GM10266 (cell line): Measurements from ENCODE around the gene XXYLT1.

Experiments used
- DNase-seq: peaks from one replicate; pipeline ENCODE4 v3.0.0; 2012; ENCODE audit errors: extremely low spot score
- TF ChIP-seq, protein P1 (sequence below): IDR thresholded peaks from 2 replicates; pipeline ENCODE4 v1.5.1; 2012; ENCODE audit warnings: mild to moderate bottlenecking, low read depth; ENCODE audit not compliant: control insufficient read depth, insufficient read depth; ENCODE audit errors: missing control alignments

XXYLT1 gene

DNA sequence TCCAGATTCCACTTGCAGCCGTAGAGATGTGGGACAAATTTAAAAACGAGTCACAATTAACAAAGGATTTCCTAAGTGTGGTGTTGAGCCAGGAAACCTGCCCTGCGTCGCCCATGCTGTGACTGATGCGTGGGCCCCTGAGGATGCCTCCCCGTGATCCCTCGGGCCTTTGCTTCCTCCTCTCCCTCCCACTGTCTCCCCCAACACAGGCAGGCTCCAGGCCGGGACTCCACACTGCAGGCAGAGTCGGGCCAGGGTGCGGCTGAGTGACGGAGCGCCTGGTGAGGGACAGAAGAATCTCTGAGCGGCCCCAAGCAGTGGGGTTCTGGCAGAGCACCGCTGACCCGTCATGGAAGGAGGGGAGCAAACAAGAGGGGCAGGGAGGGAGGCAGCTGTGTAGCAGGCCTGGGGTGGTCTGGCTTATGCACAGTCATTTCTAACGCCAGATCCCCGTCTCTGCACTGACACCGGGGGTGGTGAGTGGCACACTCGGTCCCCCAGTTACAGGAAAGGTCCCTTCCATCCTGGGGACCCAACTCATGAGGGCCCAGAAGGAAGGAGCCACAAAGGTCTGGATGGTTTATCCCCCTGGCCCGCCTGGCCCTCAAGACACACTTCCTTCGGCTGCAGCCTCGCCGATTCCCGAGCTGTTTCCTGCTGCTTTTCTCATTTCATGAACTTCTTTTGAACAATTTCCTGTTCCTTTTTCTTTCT lies 91.0 kb downstream of the XXYLT1 start:
- TF ChIP-seq, protein P1, sequence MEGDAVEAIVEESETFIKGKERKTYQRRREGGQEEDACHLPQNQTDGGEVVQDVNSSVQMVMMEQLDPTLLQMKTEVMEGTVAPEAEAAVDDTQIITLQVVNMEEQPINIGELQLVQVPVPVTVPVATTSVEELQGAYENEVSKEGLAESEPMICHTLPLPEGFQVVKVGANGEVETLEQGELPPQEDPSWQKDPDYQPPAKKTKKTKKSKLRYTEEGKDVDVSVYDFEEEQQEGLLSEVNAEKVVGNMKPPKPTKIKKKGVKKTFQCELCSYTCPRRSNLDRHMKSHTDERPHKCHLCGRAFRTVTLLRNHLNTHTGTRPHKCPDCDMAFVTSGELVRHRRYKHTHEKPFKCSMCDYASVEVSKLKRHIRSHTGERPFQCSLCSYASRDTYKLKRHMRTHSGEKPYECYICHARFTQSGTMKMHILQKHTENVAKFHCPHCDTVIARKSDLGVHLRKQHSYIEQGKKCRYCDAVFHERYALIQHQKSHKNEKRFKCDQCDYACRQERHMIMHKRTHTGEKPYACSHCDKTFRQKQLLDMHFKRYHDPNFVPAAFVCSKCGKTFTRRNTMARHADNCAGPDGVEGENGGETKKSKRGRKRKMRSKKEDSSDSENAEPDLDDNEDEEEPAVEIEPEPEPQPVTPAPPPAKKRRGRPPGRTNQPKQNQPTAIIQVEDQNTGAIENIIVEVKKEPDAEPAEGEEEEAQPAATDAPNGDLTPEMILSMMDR, result no peak
- no peak for DNase-seq

DNA sequence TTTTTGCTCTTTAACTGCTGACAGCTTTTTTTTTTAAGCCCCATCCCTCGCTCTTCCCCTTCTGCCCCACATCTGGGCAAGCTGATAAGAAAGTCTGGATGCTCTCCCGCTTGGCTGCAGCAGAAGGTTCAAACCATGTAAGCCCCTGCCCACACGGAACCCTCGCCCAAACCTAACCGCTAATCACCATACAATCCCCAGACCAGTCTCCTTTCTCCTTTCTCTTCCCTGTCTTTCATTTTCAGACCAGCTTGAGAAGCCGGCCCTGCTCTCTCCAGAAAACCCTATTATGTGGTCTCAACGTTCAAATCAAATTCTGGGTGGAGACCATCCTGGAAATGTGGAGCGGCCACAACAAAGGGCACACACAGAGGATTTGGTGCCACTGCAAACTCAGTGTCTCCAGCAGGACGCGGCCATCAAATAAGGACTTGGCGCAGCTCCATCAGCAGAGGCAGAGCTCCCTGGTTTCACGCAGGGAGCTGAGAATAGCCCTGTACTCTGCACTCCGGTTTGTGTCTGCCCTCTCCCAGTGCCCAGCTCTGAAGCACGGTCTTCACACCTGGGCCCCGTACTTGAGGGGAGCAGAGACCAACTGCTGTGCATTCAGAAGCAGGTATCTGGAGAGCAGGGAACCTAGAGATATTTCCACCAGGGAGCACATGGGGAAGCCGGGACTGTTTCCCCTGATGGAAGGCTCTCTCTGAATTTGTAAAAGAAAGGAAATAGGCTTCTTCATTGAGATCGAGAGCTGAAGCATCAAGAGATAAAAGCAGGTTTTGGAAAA lies 92.6 kb downstream of the XXYLT1 start:
- no peak for DNase-seq
- TF ChIP-seq, protein P1, result no peak

DNA sequence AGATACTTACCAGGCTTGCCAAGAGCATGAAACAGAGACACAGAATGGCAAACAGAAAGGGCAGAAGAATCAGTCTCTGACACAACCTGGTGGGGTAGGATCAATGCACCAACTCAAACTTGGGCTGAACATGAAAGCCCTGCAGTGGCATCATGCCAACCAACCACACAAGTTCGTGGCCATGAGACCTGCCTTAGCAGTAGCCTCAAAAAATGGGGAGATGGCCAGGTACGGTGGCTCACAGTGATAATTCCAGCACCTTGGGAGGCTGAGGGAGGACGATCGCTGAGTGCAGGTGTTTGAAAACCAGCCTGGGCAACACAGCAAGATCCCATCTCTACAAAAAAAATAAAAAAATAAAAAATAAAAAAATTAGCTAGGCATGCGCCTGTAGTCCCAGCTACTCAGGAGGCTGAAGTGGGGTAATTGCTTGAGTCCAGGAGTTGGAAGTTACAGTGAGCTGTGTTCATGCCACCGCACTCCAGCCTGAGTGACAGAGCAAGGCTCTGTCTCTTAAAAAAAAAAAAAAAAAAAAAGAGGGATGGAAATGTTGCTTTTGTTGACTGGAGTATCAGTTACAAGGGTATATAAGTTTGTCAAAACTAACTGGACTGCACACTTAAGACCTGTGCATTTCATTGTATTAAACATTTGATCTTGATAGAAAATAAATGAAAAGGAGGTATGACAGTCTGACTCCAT lies 93.4 kb downstream of the XXYLT1 start:
- TF ChIP-seq, protein P1, result no peak
- DNase-seq, result no peak

DNA sequence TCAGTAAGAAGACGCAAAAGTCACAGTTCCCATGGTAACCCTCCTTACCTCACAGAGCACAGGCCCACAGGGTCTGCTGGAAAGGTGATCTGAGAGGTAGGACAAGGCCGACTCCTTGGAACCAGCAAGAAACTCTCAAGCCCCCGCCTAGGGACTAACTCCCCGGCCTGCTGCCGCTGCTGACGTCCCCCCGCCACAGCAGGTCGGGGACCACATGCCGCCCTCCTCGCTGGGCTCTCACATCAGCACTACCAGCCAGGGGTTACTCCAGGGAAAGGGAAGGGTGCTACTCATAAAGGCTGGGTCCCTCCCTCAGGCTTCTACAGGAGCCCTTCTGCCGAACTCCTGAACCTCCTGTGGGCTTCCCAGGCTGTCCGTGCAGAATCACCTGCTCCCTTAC lies 94.2 kb downstream of the XXYLT1 start:
- no peak for DNase-seq
- TF ChIP-seq, protein P1, result no peak

DNA sequence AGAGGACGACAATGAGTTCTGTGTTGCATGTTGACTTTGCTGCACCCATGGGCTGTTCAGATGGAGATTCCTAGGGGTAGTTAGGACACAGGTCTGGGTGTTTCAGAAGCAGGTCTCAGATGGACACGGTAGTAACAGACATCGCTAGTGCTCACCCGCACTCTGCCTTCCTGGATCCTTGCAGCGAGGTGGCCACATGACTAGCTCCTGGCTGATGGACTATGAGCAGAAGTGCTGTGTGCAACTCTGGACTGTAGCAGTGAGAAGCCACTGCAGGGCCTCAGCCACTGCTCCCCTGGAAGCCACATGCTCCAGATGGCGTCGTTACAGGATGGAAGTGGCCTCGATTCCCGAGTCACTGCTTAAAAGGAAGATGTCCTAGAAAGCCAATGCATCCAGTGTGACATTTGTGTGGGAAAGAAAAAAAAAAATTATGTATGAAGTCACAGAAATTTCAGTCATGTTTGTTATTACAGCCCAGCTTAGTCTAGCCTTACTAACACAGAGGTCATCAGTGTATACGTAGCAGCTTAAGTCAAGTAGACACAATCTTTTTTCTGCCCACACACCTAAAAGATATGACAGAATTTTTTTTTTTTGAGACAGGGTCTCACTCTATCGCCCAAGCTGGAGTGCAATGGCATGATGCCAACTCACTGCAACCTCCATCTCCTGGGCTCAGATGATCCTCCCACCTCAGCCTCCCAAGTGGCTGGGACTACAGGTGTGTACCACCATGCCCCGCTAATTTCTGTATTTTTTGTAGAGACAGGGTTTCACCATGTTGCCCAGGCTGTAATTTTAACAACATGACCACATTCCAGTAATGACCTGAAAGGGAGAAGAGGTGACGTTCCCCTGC lies 95.3 kb downstream of the XXYLT1 start:
- TF ChIP-seq, protein P1, result no peak
- DNase-seq, result no peak

DNA sequence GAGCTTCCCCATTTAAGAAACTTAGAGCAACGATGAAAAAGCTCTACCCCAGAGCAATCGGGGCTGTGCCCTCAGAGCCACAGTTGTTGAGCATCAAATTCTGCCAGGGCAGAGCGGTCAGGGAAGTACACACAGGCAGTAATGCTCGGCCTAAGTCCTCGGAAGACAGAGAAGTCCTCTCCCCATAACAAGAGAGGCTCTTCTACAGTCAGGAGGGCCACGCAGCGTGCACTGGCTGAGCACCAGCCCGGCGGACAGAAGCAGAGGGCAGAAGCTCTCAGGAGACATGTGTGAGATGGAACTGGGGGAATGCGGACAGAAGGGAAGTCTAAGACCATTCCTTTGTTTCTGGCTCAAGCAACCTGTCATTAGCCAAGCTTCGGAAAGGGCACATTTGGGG lies 95.9 kb downstream of the XXYLT1 start:
- no peak for DNase-seq

More for the DNA sequence above, 95.9 kb downstream of the XXYLT1 start:
- TF ChIP-seq, protein P1, result no peak
